Mesothelial cell of epicardium (in vitro differentiated cells): ENCODE data around the gene ZNF516. TPM values are rescaled to one million over a fixed set of nuclear protein-coding genes. Genes with fewer than 3 reads are reported as not detected.

Experiments used
- DNase-seq, 2 experiments: peaks; one replicate each; pipeline ENCODE4 v3.0.0; 2021; ENCODE audit warnings: low spot score in 2 of 2; ENCODE audit not compliant: unreplicated experiment in 2 of 2
- H3K27ac Mint-ChIP-seq: 2 replicates; pipeline ENCODE4 v1.8.0; 2021; ENCODE audit warnings: mixed read lengths
- H3K27me3 Mint-ChIP-seq: 2 replicates; pipeline ENCODE4 v1.8.0; 2021; ENCODE audit warnings: low read depth, mixed read lengths
- H3K36me3 Mint-ChIP-seq: 2 replicates; pipeline ENCODE4 v1.8.0; 2021; ENCODE audit warnings: mixed read lengths
- H3K4me1 Mint-ChIP-seq: 2 replicates; pipeline ENCODE4 v1.8.0; 2021; ENCODE audit warnings: mixed read lengths
- H3K4me3 Mint-ChIP-seq: 2 replicates; pipeline ENCODE4 v1.8.0; 2021; ENCODE audit warnings: mild to moderate bottlenecking, moderate library complexity, mixed read lengths
- H3K9me3 Mint-ChIP-seq: 2 replicates; pipeline ENCODE4 v1.8.0; 2021; ENCODE audit warnings: mixed read lengths
- total RNA-seq: library from RNA; stranded (reverse); gene quantifications from 3 replicates; pipeline ENCODE4 v1.2.1, GENCODE V29; 2021
- TF ChIP-seq, protein P1 (sequence below): fragments of 200-600 bp; sonication (generic); IDR thresholded peaks from one replicate; pipeline ENCODE4 v1.5.0; 2021; ENCODE audit warnings: antibody characterized with exemption; ENCODE audit not compliant: unreplicated experiment

Gene ZNF516
- total RNA-seq, 1 donor from 2014 or later, result 92.1 TPM

DNA sequence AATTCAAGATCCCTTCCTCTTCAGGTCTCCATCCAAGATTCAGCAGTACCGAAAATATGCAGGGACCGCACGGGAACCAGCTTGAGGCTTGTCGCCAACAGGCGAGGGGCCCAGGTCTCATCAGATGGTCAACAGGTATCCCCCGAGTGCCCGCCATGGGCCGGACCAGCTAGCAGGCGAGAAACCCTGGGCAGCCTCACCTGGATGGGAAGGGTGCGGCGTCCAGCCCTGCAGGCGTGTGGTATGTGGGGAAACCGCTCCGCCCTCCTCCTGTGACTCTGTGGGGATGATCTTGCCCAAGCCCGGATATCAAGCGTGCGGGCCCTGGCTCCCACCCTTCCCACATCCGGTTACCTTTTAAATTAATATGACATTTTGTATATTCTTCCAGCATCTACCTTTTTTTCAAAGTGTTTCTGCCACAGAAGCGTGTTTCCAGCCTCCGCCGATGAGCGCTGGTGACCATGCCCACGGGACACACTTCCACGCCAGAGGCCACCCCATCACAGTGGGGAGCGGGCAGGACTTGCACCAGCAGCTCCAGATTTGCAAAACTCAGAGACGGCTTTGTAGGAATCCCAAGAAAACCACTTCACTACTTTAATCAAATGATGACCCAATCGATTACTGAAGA, 33.2 kb downstream of the ZNF516 start:
- Mint-ChIP-seq H3K9me3 (no peaks in the 10 kb centered on the region), H3K27ac (no peak overlapping the region), H3K4me1 (peaks cover 31% of the 10 kb centered on the region), H3K36me3 (peaks cover 16% of the 10 kb centered on the region), H3K4me3 (no peak overlapping the region), H3K27me3 (no peaks in the 10 kb centered on the region)
- no peak for DNase-seq
- TF ChIP-seq, protein P1, sequence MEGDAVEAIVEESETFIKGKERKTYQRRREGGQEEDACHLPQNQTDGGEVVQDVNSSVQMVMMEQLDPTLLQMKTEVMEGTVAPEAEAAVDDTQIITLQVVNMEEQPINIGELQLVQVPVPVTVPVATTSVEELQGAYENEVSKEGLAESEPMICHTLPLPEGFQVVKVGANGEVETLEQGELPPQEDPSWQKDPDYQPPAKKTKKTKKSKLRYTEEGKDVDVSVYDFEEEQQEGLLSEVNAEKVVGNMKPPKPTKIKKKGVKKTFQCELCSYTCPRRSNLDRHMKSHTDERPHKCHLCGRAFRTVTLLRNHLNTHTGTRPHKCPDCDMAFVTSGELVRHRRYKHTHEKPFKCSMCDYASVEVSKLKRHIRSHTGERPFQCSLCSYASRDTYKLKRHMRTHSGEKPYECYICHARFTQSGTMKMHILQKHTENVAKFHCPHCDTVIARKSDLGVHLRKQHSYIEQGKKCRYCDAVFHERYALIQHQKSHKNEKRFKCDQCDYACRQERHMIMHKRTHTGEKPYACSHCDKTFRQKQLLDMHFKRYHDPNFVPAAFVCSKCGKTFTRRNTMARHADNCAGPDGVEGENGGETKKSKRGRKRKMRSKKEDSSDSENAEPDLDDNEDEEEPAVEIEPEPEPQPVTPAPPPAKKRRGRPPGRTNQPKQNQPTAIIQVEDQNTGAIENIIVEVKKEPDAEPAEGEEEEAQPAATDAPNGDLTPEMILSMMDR, result no peak

DNA sequence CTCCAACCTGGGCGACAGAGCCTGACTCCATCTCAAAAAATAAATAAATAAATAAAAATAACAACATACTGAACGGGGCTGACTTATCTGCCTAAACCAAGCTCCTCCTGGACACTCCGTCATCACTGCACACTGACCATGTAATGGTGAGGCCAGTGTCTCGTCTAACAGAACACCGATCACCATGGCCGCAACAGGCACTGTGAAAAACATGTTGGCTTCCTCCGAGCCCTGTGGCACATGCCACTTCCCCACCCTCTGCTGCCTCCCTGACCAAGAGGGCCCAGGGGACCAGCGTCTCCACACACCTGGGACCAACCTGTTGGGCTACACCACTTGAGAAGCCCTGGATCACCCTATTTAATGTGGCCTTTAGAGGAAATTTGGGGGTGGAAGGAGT, 33.9 kb downstream of the ZNF516 start:
- Mint-ChIP-seq H3K27ac (no peak overlapping the region), H3K4me3 (no peak overlapping the region), H3K9me3 (no peaks in the 10 kb centered on the region), H3K4me1 (peaks cover 33% of the 10 kb centered on the region), H3K36me3 (peaks cover 16% of the 10 kb centered on the region), H3K27me3 (no peaks in the 10 kb centered on the region)
- TF ChIP-seq, protein P1, result no peak
- no peak for DNase-seq

DNA sequence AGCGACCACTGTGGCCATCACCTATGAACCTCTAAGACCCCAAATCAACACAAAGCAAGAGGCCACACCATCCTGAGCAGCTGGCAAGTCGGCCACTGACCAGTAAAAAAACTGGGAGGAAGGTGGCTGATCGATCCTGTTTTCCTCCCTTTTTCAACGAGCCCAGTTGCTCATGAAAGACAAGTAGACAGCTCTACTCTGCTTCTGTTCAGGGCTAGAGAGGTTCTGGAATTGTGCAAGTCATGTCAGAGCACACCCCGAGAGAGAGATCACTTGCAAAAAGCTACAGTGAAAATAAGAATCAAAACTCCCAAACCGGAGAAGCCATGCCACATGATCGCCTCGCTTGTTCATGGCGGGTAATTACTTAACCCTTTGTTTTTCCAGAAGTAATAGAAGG, 34.6 kb downstream of the ZNF516 start:
- DNase-seq, result no peak
- no peak overlapping the region for H3K4me3 Mint-ChIP-seq
- TF ChIP-seq, protein P1, result no peak
- no peaks in the 10 kb centered on the region for H3K27me3 Mint-ChIP-seq
- peak overlapping the region; percentile 1 for H3K27ac Mint-ChIP-seq
- peaks cover 36% of the 10 kb centered on the region for H3K4me1 Mint-ChIP-seq
- peaks cover 16% of the 10 kb centered on the region for H3K36me3 Mint-ChIP-seq
- no peaks in the 10 kb centered on the region for H3K9me3 Mint-ChIP-seq

DNA sequence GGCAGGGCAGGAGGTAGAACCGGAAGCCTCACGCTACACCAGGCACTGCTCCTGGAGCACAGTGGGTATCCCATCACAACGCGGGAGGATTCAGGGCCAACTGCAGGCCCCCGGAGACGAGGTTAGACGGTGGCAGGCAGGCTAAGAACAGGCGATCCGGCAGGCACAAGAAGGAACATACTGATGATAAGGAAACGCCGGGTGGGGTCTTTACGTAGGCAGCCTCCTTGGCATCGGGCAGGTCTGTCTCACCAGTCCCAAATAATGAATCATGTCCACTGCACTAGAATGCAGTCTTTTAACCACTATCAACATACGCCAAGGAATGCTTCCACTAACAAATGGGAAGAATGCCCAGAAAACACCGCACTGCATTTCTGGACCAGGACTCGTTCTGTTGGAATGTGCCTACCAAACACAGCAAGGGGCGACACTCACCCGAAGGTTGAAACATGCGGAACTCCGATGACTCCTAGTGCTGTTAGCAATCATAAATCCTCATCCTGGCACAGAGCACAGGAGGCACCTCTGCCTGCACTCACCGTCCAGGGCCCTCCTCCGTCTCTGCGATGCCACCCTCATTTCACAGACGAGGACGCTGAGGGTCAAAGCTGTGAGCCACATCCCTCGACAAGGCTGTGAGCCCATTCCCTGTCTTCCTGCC, 35.2 kb downstream of the ZNF516 start:
- DNase-seq, result no peak
- Mint-ChIP-seq H3K4me3 (no peak overlapping the region), H3K27ac (peak overlapping the region; percentile 1)

DNA sequence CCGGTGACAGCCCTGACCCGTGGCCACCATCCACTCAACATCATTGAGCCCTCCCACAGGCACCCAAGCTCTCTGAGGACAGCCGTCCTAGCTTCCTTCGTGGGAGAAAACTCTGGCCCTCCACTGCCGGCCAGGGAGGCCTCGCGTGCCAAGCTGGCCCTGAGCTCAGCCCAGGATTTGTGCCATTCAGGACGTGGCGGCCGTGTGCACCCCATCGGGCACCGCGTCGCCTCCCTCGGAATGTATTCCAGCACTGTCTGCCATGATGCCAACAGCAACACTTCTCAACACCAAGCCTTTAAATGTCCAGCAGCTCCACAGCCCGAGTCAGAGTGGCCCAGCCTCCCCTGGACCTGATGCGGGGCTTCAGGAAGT, 35.7 kb downstream of the ZNF516 start:
- Mint-ChIP-seq H3K9me3 (no peaks in the 10 kb centered on the region), H3K4me3 (no peak overlapping the region), H3K27ac (no peak overlapping the region)

More for the DNA sequence above, 35.2 kb downstream of the ZNF516 start:
- Mint-ChIP-seq H3K36me3 (peaks cover 16% of the 10 kb centered on the region), H3K27me3 (no peaks in the 10 kb centered on the region), H3K4me1 (peaks cover 40% of the 10 kb centered on the region), H3K9me3 (no peaks in the 10 kb centered on the region)
- TF ChIP-seq, protein P1, result no peak

More for the DNA sequence above, 35.7 kb downstream of the ZNF516 start:
- no peaks in the 10 kb centered on the region for H3K27me3 Mint-ChIP-seq
- H3K4me1 Mint-ChIP-seq, result peaks cover 45% of the 10 kb centered on the region
- no peak for DNase-seq
- peaks cover 16% of the 10 kb centered on the region for H3K36me3 Mint-ChIP-seq
- TF ChIP-seq, protein P1, result no peak
